Osteoblast (primary cell): ENCODE data around the gene SLC25A51. TPM values are rescaled to one million over a fixed set of nuclear protein-coding genes. Genes with fewer than 3 reads are reported as not detected.

ENCODE experiments used
- DNase-seq: peaks from one replicate; pipeline ENCODE4 v3.0.0; 2011; ENCODE audit warnings: low spot score, mixed read lengths; ENCODE audit not compliant: insufficient read length; ENCODE audit errors: missing footprints
- H2AFZ ChIP-seq: 2 replicates; pipeline ENCODE4 v1.6.0; 2011; ENCODE audit warnings: mild to moderate bottlenecking, low read length
- H3K27ac ChIP-seq: 2 replicates; pipeline ENCODE4 v1.5.1; 2011; ENCODE audit warnings: mild to moderate bottlenecking, low read depth, low read length, moderate library complexity
- H3K27me3 ChIP-seq: 2 replicates; pipeline ENCODE4 v1.6.0; 2012; ENCODE audit warnings: mild to moderate bottlenecking, control low read depth, inconsistent platforms, low read length, moderate library complexity; ENCODE audit not compliant: insufficient read depth
- H3K36me3 ChIP-seq: 2 replicates; pipeline ENCODE4 v1.5.1; 2011; ENCODE audit warnings: mild to moderate bottlenecking, low read length, control low read depth, moderate library complexity; ENCODE audit not compliant: insufficient read depth
- H3K4me1 ChIP-seq: 2 replicates; pipeline ENCODE4 v1.5.1; 2011; ENCODE audit warnings: mild to moderate bottlenecking, low read length, control low read depth, moderate library complexity; ENCODE audit not compliant: insufficient read depth
- H3K4me2 ChIP-seq: 2 replicates; pipeline ENCODE4 v1.6.0; 2011; ENCODE audit warnings: mild to moderate bottlenecking, low read length; ENCODE audit not compliant: insufficient read depth
- H3K4me3 ChIP-seq: fragments of 200-600 bp; sonication (generic); 3 replicates; pipeline ENCODE4 v1.5.1; 2012; ENCODE audit warnings: mild to moderate bottlenecking, low read length, inconsistent platforms; ENCODE audit not compliant: insufficient read depth
- H3K79me2 ChIP-seq: 2 replicates; pipeline ENCODE4 v1.6.0; 2012; ENCODE audit warnings: mild to moderate bottlenecking, low read length, control low read depth, inconsistent platforms; ENCODE audit not compliant: insufficient read depth
- H3K9me3 ChIP-seq: 2 replicates; pipeline ENCODE4 v1.5.1; 2011; ENCODE audit warnings: low read depth, low read length, control low read depth
- H4K20me1 ChIP-seq: 2 replicates; pipeline ENCODE4 v1.6.0; 2012; ENCODE audit warnings: mild to moderate bottlenecking, low read length, control low read depth; ENCODE audit not compliant: insufficient read depth
- CTCF ChIP-seq: IDR thresholded peaks from 2 replicates; pipeline ENCODE4 v1.5.1; 2011; ENCODE audit warnings: mild to moderate bottlenecking, low read depth, low read length, moderate library complexity; ENCODE audit errors: extremely low read depth
- total RNA-seq: library from RNA; depleted of rRNA; stranded (reverse); fragments of >200 nt; gene quantifications from 2 replicates; pipeline ENCODE4 v1.2.3, GENCODE V29; 2012

SLC25A51 gene
- total RNA-seq, 1 donor: 119 TPM

DNA sequence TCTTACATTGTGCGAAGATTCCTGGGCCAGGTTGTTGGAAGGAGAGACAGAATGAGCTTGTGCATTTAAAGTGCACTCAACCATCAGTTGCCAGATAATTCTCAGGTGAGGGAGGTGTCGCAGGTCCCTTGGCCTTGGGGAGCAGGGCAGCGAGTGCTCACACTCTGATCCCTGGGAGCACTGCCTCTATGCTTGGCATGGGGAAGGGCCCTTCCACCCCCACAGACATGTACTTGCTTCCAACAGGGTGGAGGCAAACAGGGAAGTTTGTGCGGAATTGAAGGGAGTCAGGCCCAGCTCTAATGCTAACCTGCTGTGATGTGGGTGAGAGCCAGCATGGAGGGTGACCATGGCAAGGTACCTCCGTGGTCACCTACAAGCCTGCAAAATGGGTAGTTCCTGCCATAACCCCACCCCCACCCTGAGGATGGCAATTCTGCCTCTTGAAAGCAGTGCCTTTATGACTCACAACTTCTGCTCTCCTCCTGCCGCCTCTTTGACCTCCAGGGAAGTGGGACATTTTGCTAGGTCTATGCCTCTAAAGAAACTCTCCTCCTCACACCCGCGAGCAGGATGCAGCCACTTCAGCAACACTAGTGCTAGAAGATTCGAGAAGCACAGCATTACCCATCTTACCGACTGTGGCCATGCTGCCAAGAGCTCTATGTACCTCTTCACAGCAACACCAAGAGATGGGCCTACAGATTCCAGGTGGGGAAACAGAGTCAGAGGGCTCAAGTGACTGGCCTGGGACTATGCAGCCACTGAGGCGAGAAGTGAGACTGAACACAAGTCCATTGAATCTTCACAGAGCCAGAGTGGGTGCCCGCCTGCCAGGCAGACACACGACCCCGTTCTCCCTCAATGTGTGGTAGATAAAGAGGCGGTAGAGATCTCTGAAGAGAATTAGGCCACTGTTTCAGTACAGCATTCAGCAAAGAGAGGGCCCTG lies 22.1 kb upstream of the SLC25A51 start:
- Histone ChIP-seq H3K4me3 (no peak overlapping the region), H3K36me3 (no peaks in the 10 kb centered on the region), H3K79me2 (peaks cover 23% of the 10 kb centered on the region), H3K27ac (no peak overlapping the region), H2AFZ (no peak overlapping the region), H3K27me3 (no peaks in the 10 kb centered on the region), H4K20me1 (peaks cover 27% of the 10 kb centered on the region), H3K4me2 (no peak overlapping the region), H3K4me1 (peaks cover 14% of the 10 kb centered on the region), H3K9me3 (no peaks in the 10 kb centered on the region)
- peak; percentile 88 for DNase-seq
- no peak for TF ChIP-seq CTCF

DNA sequence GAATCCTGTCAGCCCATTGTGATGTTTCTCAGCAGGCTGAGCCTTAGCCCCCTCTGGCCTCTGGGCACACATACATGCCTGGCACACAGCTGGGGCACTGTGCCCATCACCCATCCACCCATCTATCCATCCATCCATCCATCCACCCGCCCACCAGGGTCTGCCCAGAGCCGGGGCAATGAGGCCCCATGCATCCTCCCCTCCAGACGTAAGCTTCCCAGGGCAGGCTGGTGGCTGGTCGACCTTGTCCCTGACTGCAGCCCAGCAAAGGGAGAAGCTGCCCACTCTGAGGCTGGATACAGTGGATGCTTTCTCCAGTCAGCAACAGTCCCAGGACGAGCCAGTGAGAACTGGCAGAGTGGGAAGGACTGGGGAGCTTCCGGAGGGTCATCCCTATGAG lies 21.1 kb upstream of the SLC25A51 start:
- no peaks in the 10 kb centered on the region for H3K9me3 ChIP-seq
- TF ChIP-seq CTCF: no peak
- H3K79me2 ChIP-seq: peaks cover 23% of the 10 kb centered on the region
- H3K36me3 ChIP-seq: no peaks in the 10 kb centered on the region
- no peak overlapping the region for H2AFZ ChIP-seq
- no peaks in the 10 kb centered on the region for H3K27me3 ChIP-seq
- H3K4me3 ChIP-seq: no peak overlapping the region
- H3K4me1 ChIP-seq: peaks cover 14% of the 10 kb centered on the region
- no peak overlapping the region for H3K4me2 ChIP-seq
- no peak overlapping the region for H3K27ac ChIP-seq
- DNase-seq: peak; percentile 49
- peaks cover 27% of the 10 kb centered on the region for H4K20me1 ChIP-seq

DNA sequence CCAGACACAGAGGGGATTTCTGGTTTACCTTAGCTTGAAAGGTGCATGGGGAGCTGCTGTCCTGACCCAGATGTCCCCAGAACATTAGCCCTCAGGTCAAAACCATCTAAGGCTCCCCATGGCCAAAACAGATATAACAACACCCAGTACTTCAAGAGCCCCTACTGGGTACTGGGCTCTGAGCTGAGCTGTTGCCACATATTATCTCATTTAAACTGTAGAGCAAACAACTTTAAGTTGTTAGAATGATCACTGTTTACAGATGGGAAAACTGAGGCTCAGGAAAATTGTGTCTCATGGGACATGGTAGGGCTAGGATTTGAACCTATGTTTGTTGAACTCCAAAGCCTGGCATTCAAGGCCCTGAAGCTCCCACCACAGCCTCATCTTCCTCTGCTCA lies 20.6 kb upstream of the SLC25A51 start:
- DNase-seq: peak; percentile 17
- Histone ChIP-seq H2AFZ (no peak overlapping the region), H3K4me2 (no peak overlapping the region), H3K27ac (no peak overlapping the region), H3K4me3 (no peak overlapping the region), H4K20me1 (peaks cover 27% of the 10 kb centered on the region), H3K36me3 (peaks cover 4% of the 10 kb centered on the region), H3K4me1 (peaks cover 9% of the 10 kb centered on the region), H3K79me2 (peaks cover 23% of the 10 kb centered on the region), H3K9me3 (no peaks in the 10 kb centered on the region), H3K27me3 (no peaks in the 10 kb centered on the region)
- no peak for TF ChIP-seq CTCF

DNA sequence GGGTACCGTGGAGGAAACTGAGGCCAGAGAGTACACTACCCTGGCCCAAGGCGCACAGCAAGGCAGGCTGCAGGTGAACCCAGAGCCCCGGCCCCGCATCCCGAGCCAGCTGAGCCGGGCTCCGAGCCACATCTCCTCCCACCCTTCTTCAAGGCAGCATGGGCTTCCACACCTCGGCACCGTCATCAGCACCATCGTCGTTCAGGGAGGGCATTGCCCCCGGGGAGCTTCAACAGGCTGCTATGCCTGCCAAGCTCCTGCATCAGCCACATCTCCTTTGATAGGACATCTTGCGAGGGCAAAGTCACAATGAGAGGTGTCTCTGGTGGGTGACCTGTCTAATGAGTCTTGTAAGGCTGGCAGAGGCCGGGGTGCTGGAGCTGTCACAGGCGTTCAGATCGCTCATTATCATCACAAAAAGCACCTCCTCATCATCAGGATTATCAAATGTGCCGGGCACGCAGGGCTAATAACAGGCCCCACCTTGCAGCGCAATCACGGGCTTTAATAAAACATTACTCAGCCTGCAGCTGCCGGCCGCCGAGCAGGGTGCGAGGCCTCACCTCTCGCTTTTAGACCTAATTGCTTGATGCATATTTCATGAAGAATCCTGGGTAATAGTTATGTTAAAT lies 20.0 kb upstream of the SLC25A51 start:
- no peak for TF ChIP-seq CTCF

More for the DNA sequence above, 20.0 kb upstream of the SLC25A51 start:
- no peak for DNase-seq
- H2AFZ ChIP-seq: no peak overlapping the region
- no peak overlapping the region for H3K4me3 ChIP-seq
- peaks cover 23% of the 10 kb centered on the region for H3K79me2 ChIP-seq
- H3K4me2 ChIP-seq: no peak overlapping the region
- H3K9me3 ChIP-seq: no peaks in the 10 kb centered on the region
- H3K36me3 ChIP-seq: peaks cover 4% of the 10 kb centered on the region
- H3K4me1 ChIP-seq: peaks cover 6% of the 10 kb centered on the region
- peaks cover 27% of the 10 kb centered on the region for H4K20me1 ChIP-seq
- H3K27me3 ChIP-seq: no peaks in the 10 kb centered on the region
- H3K27ac ChIP-seq: no peak overlapping the region
